GM18502 (cell line): ENCODE data around the gene TIE1.
"Not testable (repeated sequence)": the region's sequence is repeated elsewhere in the genome, so short reads cannot be mapped to it uniquely, and the experiment has no call there.

Experiments used
- ATAC-seq: cut with Tn5 transposase; IDR thresholded peaks from one replicate; pipeline ENCODE4 v1.9.1; 2021; ENCODE audit warnings: mild to moderate bottlenecking; ENCODE audit not compliant: unreplicated experiment, poor library complexity

TIE1 gene

DNA sequence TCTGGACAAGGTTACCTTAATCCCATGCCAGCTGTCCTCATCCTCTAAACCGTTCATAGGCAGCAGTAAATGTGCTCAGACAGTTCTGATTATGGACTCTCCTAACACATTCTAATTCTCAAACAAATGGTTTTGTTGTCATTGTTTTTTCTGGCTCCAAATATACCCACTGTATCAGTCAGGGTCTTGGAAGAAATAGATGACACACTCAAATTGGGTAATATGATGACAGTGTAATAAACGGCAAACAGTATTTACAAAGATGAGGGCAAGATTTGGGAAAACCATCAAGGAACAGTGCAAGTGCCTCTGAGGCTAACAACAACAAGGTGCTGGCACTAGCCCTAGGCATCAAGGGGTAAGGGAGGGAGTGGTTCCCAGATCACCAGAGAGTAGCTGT lies 53.7 kb downstream of the TIE1 start:
- no peak for ATAC-seq

- no peak for ATAC-seq
Observed at GRCh38 chr1:43354936-43355335, 54.2 kb downstream of the TIE1 start.

DNA sequence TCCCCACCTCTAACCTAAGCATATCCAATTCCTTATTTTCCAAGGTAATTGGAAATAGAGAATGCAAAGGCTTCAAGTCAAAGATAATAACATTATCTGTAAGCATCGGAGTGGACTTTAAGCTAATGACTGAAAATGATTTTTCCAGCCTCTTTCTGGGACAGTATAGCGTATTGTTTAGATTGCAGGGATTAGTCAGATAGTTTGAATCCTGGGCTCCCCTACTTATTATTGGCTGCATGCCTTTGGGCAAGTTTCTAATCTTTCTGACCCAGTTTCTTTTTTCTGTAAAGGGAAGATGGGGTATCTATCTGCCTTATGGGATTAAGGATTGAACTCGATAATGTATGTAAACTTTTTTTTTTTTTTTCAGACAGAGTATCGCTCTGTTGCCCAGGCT lies 56.5 kb downstream of the TIE1 start:
- ATAC-seq: no peak

DNA sequence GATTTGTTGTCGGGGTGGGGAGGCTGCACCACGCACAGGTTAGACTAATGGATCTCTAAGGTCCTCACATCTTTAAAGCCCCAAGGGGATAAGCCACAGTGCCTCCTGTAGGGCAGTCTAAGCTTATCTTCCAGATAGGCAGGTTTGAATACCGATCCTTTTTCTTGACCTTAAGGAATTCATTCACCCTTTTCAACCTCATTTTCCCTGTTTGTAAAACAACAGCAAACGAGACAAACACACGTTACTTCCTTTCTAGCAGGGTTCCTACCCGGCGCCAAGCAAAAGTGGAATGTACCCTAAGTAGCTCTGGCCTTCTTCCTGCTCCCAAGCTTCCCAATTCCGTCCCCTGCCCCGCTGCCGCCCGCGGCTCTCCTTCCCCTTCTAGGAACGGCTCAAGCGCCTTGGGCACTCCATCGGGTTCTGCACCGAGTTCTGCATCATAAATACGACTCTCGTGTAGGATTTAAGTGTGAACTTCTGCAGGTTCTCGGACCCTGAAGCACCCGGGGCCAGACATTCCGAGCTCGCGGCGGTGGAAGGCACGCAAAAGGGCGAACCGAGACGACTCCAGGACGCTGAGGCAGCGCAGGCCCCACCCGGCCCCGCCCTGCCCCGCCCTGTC lies 57.5 kb downstream of the TIE1 start:
- peak; percentile 15 for ATAC-seq

DNA sequence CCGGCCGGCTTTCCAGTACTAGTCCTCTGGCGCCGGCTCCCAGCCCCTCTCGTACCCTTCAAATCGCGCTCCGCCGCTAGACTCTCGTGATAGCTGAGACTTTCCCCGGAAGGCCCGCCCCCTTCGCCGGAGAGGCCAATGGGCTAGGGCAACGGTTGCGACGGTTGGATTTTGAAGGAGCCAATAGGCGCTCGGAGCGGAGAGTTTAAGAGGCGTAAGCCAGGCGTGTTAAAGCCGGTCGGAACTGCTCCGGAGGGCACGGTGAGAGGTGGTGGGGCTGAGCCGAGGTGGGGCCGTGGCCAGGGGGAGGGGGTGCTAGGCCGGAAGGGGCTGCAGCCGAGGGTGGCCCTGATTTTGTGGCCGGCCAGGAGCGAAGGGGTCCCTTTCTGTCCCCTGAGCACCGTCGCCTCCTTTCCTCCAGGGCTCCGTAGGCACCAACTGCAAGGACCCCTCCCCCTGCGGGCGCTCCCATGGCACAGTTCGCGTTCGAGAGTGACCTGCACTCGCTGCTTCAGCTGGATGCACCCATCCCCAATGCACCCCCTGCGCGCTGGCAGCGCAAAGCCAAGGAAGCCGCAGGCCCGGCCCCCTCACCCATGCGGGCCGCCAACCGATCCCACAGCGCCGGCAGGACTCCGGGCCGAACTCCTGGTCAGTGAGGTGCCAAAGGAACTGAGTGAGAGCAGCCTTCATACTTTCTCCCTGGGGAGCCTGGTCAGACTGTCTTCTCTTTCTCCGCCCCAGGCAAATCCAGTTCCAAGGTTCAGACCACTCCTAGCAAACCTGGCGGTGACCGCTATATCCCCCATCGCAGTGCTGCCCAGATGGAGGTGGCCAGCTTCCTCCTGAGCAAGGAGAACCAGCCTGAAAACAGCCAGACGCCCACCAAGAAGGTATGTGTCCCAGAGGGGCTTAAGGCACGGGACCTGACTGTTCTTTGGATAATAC lies 58.2 kb downstream of the TIE1 start, which contains the start of gene CDC20:
TSS of gene CDC20 (plus strand) at position 236 of the 948 bp plus-strand sequence. CDS start at position 471, 235 bp downstream.
- ATAC-seq: peak; percentile 93

- ATAC-seq: no peak
Observed at GRCh38 chr1:43359696-43360095, 58.9 kb downstream of the TIE1 start.

- no peak for ATAC-seq
Observed at GRCh38 chr1:43360616-43361015, 59.8 kb downstream of the TIE1 start.

GRCh38 chr1:43363283-43363934 lies 62.6 kb downstream of the TIE1 start:
- no peak for ATAC-seq

- no peak for ATAC-seq
Observed at GRCh38 chr1:43363935-43364525, 63.2 kb downstream of the TIE1 start.

GRCh38 chr1:43365678-43366077 lies 64.9 kb downstream of the TIE1 start:
- ATAC-seq: no peak

GRCh38 chr1:43366179-43366578 lies 65.4 kb downstream of the TIE1 start:
- no peak for ATAC-seq

DNA sequence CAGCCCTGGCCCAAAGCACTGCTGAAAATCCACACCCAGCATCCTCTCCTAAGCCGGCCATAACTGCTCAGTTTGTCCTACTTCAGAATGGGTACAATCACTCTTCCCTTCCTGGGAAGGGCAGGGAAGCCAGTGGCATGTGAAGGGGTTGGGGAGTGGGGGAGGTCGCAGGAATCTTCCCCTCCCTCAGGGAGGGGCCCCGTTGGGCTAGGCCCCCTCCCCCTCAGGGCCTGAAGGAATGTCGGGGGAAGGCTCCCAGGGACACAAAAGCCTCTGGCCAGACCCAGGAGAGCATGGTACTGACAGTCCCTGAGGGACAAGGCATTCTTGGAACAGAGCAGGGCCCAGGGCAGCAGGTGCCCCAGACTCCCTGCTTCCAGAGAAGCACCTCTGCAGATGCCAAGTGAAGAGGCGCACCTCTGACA lies 65.8 kb downstream of the TIE1 start:
- ATAC-seq: no peak

GRCh38 chr1:43367026-43367903 lies 66.5 kb downstream of the TIE1 start:
- peak; percentile 45 for ATAC-seq

DNA sequence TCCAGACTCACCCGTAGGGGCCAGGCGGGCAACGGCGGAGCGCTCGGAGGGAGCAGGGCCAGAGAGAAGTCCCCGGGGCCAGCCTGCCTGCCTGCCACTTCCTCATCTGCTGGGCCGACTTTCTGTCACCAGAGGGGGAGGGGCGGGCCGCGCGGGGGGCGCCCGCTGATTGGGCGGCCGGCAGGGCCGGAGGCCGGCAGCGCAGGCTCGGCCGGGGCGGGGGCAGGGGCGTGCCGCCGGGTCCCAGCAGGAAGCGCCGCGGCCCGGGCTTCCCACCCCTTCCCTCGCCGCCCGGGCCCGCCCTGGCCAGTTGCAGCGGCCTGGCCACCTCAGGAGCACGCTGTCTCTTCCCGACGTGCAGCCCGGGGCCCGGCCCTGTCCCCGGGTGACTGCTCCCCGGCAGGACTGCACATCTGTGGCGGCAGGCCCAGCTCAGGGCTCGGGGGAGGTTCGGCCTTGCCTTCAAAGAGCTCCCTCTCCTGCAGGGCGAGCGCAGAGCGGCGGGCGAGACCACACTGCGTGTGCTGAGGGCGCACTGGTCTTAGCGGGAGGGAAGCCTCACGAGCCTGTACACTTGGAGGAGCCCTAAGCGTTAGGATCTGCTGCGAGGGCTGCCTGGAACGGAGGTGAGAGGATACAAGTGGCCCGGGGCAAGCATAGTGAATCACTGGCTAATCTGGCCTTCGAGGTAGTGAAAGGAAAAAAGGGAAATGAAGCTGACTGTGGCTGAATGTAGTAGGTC lies 67.3 kb downstream of the TIE1 start, which contains the start of gene ELOVL1:
TSS of gene ELOVL1 (minus strand) at position 108 of the 742 bp plus-strand sequence. CDS start 2,402 bp downstream, outside the sequence.
- ATAC-seq: peak; percentile 81

- no peak for ATAC-seq
Observed at GRCh38 chr1:43368646-43369020, 67.9 kb downstream of the TIE1 start.

GRCh38 chr1:43369779-43370178 lies 69.0 kb downstream of the TIE1 start:
- ATAC-seq: not testable (repeated sequence)

DNA sequence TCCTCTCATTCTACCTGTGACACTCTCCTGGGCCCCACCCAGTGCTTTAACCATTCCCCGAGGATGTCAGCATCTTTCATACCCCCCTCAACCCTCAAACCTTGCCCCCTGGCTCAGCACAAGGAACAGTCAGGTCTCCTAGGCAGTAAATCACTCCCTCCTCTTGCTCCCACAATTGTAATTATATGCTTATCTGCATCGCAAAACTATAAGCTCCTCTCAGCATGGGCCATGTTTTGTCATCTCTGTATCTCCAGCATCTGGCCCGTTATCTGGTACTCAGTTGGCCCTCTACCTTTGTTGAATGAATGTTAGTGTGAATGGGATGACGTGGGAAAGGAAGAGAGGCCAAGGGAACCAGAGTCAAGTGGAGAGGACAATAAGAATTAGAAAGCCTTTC lies 69.8 kb downstream of the TIE1 start:
- ATAC-seq: no peak

GRCh38 chr1:43372172-43372571 lies 71.4 kb downstream of the TIE1 start:
- no peak for ATAC-seq
